NCI-H2029 treated with DMSO at 0.1 percent for 48 hours (cell line): ENCODE results near the gene NDFIP1.

Experiments
- DNase-seq: peaks from one replicate; lab custom pipeline; 2025; lab: John Stamatoyannopoulos, UW

Gene NDFIP1

GRCh38 chr5:142091922-142092321, 16.7 kb upstream of the NDFIP1 start:
- no peak for DNase-seq

GRCh38 chr5:142095035-142095434, 13.5 kb upstream of the NDFIP1 start:
- no peak for DNase-seq

GRCh38 chr5:142095651-142096330, 12.8 kb upstream of the NDFIP1 start:
- DNase-seq, result no peak

GRCh38 chr5:142096382-142096781, 12.2 kb upstream of the NDFIP1 start:
- DNase-seq, result no peak

DNA sequence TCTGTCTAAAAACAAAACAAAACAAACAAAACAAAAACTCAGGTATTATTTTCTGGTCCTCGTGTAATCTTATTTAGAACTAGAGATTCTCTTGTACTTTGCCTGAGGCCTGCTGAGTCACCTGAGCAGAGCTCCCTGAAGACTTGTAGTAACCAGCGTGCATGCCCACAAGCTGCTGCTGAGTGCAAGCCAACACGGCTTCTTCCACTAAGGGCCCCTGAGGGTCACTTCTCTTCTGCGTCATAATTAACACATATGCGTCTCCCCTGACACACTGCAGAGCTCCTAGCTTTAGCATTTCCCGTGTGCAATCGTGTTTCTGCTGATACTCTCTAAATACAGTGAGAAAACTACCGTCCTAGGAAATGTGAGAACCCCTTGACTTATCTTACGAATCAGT, 10.9 kb upstream of the NDFIP1 start:
- DNase-seq, result no peak

GRCh38 chr5:142098275-142098674, 10.3 kb upstream of the NDFIP1 start:
- DNase-seq, result no peak

DNA sequence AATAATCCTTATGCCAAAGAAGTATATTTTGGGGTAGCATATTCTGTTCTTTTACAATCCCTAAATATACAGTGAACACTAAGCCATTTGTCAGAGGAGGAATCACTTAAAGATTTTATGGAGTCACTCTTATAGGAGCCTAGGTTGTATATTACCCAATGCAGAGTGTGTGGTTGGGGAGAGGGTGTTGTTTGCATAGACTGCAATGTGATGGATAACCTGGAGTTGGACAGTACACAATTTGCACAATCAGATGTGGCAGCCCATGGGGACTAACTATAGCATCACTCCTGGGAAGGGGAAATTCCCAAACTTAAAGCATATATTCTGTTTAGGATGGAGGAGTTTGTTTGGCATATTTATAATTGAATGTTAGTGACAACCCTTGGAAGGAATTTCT, 9.6 kb upstream of the NDFIP1 start:
- no peak for DNase-seq

DNA sequence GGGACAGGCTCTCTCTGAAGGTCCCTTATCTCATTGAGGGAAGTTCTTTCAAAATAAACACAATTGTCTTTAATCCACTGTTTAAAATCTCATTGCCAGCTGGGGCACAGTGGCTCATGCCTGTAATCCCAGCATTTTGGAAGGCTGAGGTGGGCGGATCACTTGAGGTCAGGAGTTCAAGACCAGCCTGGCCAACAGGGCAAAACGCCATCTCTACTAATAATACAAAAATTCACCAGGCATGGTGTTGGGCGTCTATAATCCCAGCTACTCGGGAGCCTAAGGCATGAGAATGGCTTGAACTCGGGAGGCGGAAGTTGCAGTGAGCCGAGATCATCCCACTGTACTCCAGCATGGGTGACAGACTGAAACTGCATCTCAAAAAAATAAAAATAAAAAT, 8.3 kb upstream of the NDFIP1 start:
- DNase-seq, result no peak

DNA sequence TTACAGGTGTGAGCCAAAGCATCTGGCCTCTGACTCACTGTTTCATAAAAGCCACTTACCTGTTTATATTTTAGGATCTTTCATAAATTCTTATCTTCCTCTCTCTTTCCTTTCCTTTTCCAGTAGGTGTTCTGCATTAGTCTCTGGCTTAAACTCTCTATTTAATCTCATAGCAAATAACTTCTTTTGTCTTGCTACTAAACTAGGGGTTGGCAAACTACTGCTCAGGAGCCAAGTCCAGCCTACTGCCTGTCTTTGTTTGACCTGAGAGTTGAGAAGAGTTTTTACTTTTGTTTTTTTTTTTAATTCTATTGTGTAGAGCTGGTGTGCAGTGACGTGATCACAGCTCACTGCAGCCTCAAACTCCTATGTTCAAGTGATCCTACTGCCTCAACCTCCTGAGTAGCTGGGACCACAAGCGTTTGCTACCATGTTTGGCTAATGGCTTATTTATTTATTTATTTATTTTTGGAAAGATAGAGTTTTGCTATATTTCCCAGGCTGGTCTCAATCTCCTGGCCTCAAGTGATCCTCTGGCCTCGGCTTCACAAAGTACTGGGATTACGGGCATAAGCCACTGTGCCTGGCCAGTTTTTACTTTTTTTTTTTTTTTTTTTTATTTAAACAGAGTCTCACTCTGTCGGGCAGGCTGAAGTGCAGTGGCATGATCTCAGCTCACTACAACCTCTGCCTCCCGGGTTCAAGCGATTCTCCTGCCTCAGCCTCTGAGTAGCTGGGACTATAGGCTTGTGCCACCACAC, 5.4 kb upstream of the NDFIP1 start:
- DNase-seq, result no peak

DNA sequence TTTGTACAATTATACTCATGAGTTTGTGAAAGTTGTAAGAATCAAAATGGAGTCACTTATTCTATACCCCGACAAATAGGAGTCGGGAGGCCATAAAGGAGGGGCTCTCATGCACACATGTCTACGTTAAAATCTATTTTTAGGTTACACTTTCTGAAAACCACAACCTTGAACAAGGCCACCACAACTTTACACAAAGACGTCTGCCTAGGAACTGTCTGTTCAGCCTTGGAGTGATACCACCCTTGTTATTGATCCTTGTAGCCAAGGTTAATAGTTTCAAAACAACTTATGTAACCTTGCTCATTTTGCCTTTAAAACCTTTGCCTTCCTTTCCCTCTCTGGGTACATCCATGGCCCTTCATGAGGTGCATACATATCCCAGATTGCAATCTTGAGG, 4.1 kb upstream of the NDFIP1 start:
- no peak for DNase-seq

DNA sequence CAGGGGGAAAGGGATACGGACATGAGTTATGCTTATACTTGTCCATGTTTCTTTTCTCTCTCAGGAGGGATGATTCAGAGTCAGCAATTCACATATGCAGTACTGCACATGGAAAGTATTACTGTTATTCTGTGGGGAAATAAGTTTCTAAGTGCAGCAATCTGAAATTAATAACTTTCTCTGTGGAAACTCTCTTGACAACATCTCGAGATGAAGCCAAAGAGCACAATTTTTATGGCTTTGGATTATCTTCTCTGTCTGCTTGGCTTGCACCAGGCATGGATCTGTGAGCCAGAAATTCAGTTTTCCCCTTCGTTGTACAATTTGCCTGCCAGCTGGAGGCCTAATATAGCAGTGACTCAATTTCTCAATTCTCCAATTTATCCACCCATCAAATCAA, 2.5 kb upstream of the NDFIP1 start:
- no peak for DNase-seq

GRCh38 chr5:142107036-142107735, 1.4 kb upstream of the NDFIP1 start:
- no peak for DNase-seq

DNA sequence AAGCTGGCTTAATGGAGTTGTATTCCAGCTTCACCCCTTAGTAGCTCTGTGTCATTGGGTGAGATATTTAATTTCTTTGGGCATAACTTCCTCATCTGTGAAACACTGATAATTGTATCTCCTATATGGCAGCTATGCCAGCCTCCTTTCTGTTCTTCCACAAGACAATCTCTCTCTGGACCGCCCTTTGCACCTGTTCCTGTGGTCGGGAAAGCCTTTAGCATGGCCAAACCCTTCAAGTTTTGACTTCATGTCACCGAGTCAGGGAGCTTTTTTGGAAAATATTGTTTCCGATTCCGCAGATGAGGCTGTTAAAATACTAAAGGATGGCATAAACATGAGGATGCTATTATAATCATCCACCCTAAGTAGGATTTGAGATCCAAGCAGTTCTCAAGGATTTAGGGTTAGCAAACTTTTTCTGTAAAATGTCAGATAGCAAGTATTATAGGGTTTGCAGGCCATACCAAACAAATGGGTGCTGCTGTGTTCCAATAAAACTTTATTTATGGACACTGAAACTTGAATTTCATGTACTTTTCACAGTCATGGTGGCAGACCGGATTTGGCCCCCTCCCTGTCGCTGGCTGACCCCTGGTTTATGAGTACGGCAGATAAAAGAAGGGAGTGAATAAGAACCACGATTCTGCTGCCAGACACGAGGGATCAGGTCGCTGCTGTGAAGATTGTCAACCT, 695 bp upstream of the NDFIP1 start:
- no peak for DNase-seq

GRCh38 chr5:142109331-142110045, 909 bp downstream of the NDFIP1 start:
- DNase-seq, result peak; percentile 14

- no peak for DNase-seq
Measured at GRCh38 chr5:142110046-142110531, 1.5 kb downstream of the NDFIP1 start.

GRCh38 chr5:142110988-142111687, 2.6 kb downstream of the NDFIP1 start:
- no peak for DNase-seq

DNA sequence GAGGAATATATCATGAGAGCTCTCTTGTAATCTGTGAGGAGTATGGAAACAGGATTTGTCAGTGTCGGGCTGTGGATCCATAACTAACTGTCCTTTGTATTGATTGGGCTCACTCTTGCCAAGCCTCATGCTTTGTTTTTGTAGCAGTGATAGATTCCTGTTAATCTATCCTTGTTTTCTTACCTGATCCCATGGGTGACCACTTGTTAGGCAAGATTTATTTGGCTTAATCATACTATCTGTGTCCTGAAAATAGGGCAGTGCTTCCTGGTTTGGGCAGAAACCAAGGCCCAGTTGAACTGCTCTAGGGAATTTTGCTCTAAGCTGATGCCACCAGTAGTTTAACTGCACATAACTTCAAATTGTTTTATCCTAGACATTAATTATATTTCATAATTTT, 6.1 kb downstream of the NDFIP1 start:
- DNase-seq, result no peak

GRCh38 chr5:142115937-142116614, 7.5 kb downstream of the NDFIP1 start:
- DNase-seq, result no peak

GRCh38 chr5:142117579-142118151, 9.1 kb downstream of the NDFIP1 start:
- no peak for DNase-seq

DNA sequence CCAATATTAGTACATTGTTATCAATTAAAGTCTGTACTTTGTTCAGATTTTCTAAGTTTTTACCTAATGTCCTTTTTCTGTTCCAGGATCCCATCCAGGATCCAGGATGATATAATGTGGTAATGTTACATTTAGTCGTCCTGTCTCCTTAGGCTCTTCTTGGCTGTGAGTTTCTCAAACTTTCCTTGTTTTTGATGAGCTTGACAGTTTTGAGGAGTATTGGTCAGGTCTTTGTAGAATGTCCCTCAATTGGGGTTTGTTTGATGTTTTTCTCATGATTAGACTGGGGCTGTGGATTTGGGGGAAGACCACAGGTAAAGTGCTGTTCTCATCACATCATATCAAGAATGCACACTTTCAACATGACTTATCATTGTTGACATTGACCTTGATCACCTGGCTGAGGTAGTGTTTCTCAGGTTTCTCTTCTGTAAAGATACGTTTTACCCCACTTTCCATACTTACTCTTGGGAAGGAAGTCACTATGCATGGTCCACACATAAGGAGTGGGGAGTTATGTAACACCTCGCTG, 9.6 kb downstream of the NDFIP1 start:
- DNase-seq, result no peak
